ENCODE results near the gene ZNF385C. TPM values are rescaled to one million over a fixed set of nuclear protein-coding genes. Genes with fewer than 3 reads are reported as not detected.
A peak's percentile ranks its signal among the peaks of the same experiment; 100 is the strongest.

Gene ZNF385C
- total and polyA plus RNA-seq, 2 of the 13 experiments (the other 11 are each of a cell fraction or from before 2014, with no cell fraction given): 2.3 to 6.1 TPM

DNA sequence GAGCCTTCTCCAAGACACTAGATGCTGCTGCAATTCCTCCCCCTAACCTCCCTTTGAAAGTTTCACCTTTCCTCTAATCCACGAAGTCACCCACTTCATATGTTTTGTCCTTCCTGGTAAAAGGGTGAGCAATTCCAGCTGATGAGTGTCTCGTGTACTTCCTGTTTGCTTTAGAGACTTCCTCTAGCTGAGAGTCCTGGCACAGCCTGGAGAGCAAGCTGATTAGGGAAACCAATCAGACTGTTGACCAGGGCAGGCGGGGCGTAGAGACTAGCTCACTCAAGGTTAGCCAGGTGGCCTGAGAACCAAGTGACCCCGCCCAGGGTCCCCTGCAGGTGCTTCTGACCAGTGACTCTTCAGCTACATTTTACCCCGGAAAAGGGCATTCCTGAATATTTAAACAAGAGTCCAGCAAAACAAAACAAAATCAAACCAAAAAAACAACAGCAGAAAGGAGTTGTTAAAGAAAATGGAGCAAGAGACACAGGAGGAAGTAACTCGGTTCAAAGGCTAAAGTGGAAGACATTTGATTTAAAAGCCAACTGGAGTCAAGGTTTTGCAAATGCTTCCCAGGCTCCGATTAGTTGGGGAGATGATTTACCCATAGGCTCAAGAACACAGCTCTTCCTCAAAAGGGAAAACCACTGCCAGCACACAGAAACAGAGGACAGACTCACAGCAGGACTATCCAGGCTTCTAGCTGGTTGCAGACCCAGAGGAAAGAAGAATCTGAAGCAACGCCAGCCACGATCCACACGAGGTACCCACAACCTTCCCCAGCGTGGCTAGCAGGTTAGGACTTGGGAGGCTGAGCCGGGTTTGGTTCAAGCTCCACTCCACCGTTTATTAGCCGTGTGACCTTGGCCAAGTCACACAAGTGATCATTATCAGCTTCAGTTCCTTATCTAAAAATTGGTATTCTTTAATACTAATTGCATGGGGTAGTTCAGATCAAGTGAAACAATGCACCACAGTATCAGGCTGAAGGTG, 37.7 kb upstream of the ZNF385C start:
- DNase-seq (ENCODE audit: low spot score) (peak; percentile 91), ATAC-seq (peak; percentile 95), FAIRE-seq (peak; percentile 98)
- intact Hi-C loops (cut with micrococcal nuclease; ENCODE audit: unreplicated experiment): no loop called here
- H3K27ac ChIP-seq (ENCODE audit: extremely low read length, insufficient read depth, low read length): peak overlapping the region; percentile 56
- H4K20me1 ChIP-seq (ENCODE audit: insufficient read depth, low read length): peaks cover 3% of the 10 kb centered on the region
- no peaks in the 10 kb centered on the region for H3K9me3 ChIP-seq (ENCODE audit: low read length)
- in situ Hi-C loops (cut with HindIII; ENCODE audit: extremely low pct_ligation_motif_present, low pct_unique_long_range_greater_than_20kb): no loop called here
- H3K36me3 ChIP-seq (replicated peaks in 1 of 2; ENCODE audit: control insufficient read depth in 1 of 2, insufficient read depth in 2 of 2, low read length in 2 of 2): peaks cover 3 to 47% of the 10 kb centered on the region in 2 experiments
- peaks cover 77% of the 10 kb centered on the region for H3K79me2 ChIP-seq (ENCODE audit: insufficient read depth, low read length)
- peak overlapping the region; percentile 26 for H3K4me2 ChIP-seq (ENCODE audit: low read depth, low read length)
- no TSS peak for BruUV-seq (replicated peaks)
- ChIA-PET POLR2A (interaction anchor here (0.8 to 1.8 kb wide), 7 partner anchors 9 to 48 kb away, joined by 3 to 14 read pairs (median 6); partner anchors contain the start of genes DHX58, KAT2A and KCNH4), CTCF (ENCODE audit: low intra/inter-chr PET ratio, low total read pairs) (interaction anchor here (0.7 kb wide), 1 partner anchor 111 kb away, joined by 4 read pairs; no protein-coding TSS in a partner anchor)
- no peak overlapping the region for H2AFZ ChIP-seq (ENCODE audit: low read length)
- WGBS (ENCODE audit: low lambda C conversion rate): 56% methylated on average over 15 of the region's 15 CpGs
- no peak overlapping the region; a peak in 1 of 6 replicates for H3K4me3 ChIP-seq (replicated peaks in 1 of 3; ENCODE audit: insufficient read depth in 1 of 3, low read depth in 2 of 3, low read length in 3 of 3)
- peaks cover 49% of the 10 kb centered on the region for H3K4me1 ChIP-seq (ENCODE audit: insufficient read depth, low read length)
- no peaks in the 10 kb centered on the region for H3K27me3 ChIP-seq (ENCODE audit: control insufficient read depth in 1 of 2, insufficient read depth in 2 of 2, low read length in 2 of 2)
- peak overlapping the region; percentile 16 for H3K9ac ChIP-seq (ENCODE audit: insufficient read depth, low read depth, low read length)
- no peak for TF ChIP-seq MAFG (CRISPR knock-in tag; IDR thresholded peaks at IDR 0.05)
- TF ChIP-seq ZNF296 (CRISPR knock-in tag; conservative IDR thresholded peaks at IDR 0.05): no peak
- TF ChIP-seq, protein P1, sequence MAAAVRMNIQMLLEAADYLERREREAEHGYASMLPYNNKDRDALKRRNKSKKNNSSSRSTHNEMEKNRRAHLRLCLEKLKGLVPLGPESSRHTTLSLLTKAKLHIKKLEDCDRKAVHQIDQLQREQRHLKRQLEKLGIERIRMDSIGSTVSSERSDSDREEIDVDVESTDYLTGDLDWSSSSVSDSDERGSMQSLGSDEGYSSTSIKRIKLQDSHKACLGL (CRISPR knock-in tag; IDR thresholded peaks at IDR 0.05): no peak
- peak; percentile 73 for TF ChIP-seq HDAC1 (CRISPR knock-in tag; IDR thresholded peaks at IDR 0.05)
- peak; percentile 82 for TF ChIP-seq GATAD2A (CRISPR knock-in tag; IDR thresholded peaks at IDR 0.05)
- TF ChIP-seq, protein P2, sequence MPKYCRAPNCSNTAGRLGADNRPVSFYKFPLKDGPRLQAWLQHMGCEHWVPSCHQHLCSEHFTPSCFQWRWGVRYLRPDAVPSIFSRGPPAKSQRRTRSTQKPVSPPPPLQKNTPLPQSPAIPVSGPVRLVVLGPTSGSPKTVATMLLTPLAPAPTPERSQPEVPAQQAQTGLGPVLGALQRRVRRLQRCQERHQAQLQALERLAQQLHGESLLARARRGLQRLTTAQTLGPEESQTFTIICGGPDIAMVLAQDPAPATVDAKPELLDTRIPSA (CRISPR knock-in tag; IDR thresholded peaks at IDR 0.05; ENCODE audit: borderline replicate concordance): no peak
- peak; percentile 47 for TF ChIP-seq CREM (IDR thresholded peaks at IDR 0.05)
- no peak for TF ChIP-seq CREM (CRISPR knock-in tag; IDR thresholded peaks at IDR 0.05)
- TF ChIP-seq ZNF530 (CRISPR knock-in tag; IDR thresholded peaks at IDR 0.05; ENCODE audit: low read depth): no peak
- TF ChIP-seq RAD21 (CRISPR knock-in tag; IDR thresholded peaks at IDR 0.05): no peak
- no peak for TF ChIP-seq TAF1 (CRISPR knock-in tag; IDR thresholded peaks at IDR 0.05)
- no peak for TF ChIP-seq REL (CRISPR knock-in tag; conservative IDR thresholded peaks at IDR 0.05)
- TF ChIP-seq ZNF446 (CRISPR knock-in tag; IDR thresholded peaks at IDR 0.05): no peak
- TF ChIP-seq MTA1 (CRISPR knock-in tag; IDR thresholded peaks at IDR 0.05; ENCODE audit: borderline replicate concordance): peak; percentile 46; the same call in 1 of the 2 replicates
- no peak for TF ChIP-seq DBP (CRISPR knock-in tag; IDR thresholded peaks at IDR 0.05; ENCODE audit: not compliant biosample characterization)
- TF ChIP-seq ZFP91 (CRISPR knock-in tag; IDR thresholded peaks at IDR 0.05; ENCODE audit: borderline replicate concordance): no peak; the same call in 1 of the 2 replicates
- peak; percentile 63; the same call in 1 of the 2 replicates for TF ChIP-seq FOXK1 (CRISPR knock-in tag; IDR thresholded peaks at IDR 0.05; ENCODE audit: borderline replicate concordance, low read depth)
- TF ChIP-seq ZNF260 (CRISPR knock-in tag; IDR thresholded peaks at IDR 0.05; ENCODE audit: borderline replicate concordance, low read depth): no peak
- no peak for TF ChIP-seq TBP (CRISPR knock-in tag; IDR thresholded peaks at IDR 0.05)
- TF ChIP-seq ISL2 (CRISPR knock-in tag; IDR thresholded peaks at IDR 0.05): no peak
- TF ChIP-seq REXO4 (CRISPR knock-in tag; IDR thresholded peaks at IDR 0.05; ENCODE audit: borderline replicate concordance): no peak
